Fibroblast of skin of abdomen (primary cell): Measurements from ENCODE around the gene LRRC75A. TPM values are rescaled to one million over a fixed set of nuclear protein-coding genes. Genes with fewer than 3 reads are reported as not detected.
"Not testable (repeated sequence)": the region's sequence is repeated elsewhere in the genome, so short reads cannot be mapped to it uniquely, and the experiment has no call there.

ENCODE experiments used
- DNase-seq: peaks from one replicate; pipeline ENCODE4 v3.0.0-alpha.2; 2013
- polyA plus RNA-seq, 2 experiments: library from polyadenylated mRNA; unstranded; fragments of 120-200 nt; gene quantifications; one replicate each; pipeline ENCODE4 v1.2.1, GENCODE V29; 2013; ENCODE audit not compliant: insufficient read length in 2 of 2

LRRC75A gene, protein sequence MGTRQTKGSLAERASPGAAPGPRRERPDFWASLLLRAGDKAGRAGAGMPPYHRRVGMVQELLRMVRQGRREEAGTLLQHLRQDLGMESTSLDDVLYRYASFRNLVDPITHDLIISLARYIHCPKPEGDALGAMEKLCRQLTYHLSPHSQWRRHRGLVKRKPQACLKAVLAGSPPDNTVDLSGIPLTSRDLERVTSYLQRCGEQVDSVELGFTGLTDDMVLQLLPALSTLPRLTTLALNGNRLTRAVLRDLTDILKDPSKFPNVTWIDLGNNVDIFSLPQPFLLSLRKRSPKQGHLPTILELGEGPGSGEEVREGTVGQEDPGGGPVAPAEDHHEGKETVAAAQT
- polyA plus RNA-seq (2013, experiment 1 of 2; ENCODE audit: insufficient read length) = 0.59 TPM
- polyA plus RNA-seq (2013, experiment 2 of 2; ENCODE audit: insufficient read length) = 0.57 TPM

DNA sequence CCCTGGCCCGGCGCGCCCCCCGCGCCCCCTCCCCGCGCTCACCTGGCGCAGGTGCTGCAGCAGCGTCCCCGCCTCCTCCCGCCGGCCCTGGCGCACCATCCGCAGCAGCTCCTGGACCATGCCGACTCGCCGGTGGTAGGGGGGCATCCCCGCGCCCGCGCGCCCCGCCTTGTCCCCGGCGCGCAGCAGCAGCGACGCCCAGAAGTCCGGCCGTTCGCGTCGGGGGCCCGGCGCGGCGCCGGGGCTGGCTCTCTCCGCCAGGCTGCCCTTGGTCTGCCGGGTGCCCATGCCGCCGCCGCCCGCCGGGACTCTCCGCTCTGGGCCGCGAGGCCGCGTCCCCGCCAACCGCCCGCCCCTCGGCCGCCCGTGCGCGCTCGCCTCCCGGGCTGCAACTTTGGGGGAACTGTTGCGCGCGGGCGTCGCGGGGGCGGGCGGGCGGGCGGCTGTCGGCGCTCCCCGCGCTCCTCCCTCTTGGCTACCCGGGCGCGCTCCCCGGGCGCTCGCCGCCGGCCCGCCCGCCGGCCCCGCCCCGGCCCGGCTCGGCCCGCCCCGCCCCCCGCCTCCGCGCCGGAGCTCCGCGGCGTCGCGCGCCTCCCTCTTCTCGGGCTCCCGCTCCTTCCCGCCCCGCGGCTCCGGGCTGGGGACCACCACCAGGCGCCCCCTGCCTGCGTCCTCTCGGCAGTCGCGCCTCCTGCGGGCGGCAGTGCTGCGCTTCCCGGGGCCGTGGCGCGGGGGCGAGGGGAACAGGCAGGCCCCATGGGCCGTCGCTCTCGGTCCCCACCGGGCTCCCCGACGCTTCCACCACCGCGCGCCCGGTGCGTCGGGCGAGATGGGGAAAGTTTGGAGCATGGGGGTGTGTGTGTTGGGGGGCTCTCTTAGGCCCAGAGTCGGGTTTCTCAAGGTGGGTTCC is at the start of gene LRRC75A:
TSS of gene LRRC75A (minus strand) at position 491 of the 910 bp plus-strand sequence. CDS start at position 288, 203 bp downstream.
- DNase-seq = peak; percentile 47

- no peak for DNase-seq
Observed at GRCh38 chr17:16537130-16537458, 45.1 kb upstream of the LRRC75A start.

DNA sequence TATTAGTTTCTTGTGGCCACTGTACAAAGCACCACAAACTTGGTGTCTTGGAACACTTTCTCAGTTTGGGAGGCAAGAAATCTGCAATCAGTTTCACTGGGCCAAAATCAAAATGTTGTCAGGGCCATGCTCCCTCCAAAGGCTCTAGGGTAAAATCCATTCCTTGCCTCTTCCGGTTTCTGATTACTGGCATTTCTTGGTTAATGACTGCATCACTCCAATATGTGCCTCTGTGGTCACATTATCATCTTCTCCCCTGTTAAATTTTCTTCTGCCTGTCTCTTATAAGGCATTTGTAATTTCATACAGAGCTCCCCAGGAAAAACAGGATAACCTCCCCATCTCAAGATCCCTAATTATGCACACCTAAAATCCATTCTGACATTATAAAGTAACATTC is 42.2 kb upstream of the LRRC75A start:
- DNase-seq = no peak

DNA sequence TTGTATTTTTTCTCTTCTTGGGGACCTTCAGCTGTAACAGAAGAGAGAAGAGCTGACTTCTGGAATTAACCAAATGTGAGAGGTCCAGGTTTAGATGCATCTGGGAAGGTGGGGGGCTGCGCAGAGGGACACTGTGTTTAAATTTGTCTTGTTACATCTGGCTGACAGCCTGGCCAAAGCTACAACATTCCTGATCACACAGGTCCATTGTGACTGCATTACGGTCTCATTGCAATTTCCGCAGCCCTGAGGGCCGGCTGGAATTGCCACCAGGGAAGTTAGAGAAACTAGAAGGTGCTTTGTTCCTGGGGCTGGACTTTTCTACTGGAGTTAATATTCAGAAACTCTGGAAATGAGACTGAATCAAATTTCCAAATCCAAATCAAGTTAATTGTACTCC is 37.9 kb upstream of the LRRC75A start:
- no peak for DNase-seq

- DNase-seq = no peak
Observed at GRCh38 chr17:16527298-16527697, 35.3 kb upstream of the LRRC75A start.

DNA sequence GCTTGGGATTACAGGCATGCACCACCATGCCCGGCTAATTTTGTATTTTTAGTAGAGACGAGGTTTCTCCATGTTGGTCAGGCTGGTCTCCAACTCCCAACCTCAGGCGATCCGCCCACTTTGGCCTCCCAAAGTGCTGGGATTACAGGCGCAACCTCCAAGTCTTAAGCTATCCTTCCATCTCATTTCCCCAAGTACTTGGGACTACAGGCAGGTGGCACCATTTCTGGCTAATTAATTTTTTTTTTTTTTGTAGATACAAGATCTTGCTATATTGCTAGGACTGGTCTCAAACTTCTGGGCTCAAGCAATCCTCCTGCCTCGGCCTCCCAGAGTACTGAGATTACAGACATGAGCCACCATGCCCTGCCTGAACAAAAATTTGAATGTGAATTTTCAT is 33.6 kb upstream of the LRRC75A start:
- not testable (repeated sequence) for DNase-seq

DNA sequence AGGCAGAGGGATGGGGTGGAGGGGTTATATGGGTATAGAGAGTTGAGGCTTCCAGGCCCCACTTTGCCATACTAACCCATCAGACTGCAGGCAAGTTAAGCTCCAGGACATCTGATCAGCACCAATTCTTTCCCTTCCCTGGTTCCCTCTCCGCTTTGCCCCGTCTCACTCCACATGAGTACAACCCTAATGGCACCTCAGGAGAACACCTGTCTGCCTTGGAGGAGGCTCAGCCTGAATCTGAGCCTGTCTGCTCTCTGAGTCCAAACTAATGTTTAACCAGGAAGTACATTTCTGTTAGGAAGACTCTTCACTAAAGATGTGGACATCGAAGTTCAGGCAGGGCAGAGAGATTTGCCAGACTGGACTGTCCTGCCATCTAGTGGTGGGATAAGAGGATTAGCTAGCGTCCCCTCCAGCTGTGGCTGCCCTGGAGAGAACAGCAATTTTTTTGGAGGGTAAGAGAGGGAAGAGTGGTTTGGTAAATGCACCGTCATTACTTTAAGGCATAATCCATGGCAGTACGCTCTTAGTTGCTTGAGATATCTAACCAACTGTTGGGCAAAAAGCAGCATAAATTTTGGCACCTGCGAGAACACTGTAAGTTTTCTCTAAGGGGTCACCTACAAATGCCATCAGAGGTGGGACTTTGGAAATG is 29.2 kb upstream of the LRRC75A start:
- DNase-seq = peak; percentile 87

DNA sequence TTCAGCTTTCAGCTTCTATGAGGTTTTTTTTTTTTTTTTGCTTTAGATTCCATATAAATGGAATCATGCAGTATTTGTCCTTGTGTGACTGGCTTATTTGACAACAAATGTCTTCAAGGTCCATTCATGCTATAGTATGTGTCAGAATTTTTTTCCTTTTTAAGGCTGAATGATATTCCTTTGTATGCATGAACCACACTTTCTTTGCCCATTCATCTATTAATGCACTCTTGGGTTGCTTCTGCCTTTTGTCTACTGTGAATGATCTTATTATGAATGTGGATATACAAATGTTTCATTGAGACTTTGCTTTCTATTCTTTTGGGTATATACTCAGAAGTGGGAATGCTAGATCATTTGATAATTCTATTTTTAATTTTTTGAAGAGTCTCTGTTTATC is 27.0 kb upstream of the LRRC75A start:
- no peak for DNase-seq

DNA sequence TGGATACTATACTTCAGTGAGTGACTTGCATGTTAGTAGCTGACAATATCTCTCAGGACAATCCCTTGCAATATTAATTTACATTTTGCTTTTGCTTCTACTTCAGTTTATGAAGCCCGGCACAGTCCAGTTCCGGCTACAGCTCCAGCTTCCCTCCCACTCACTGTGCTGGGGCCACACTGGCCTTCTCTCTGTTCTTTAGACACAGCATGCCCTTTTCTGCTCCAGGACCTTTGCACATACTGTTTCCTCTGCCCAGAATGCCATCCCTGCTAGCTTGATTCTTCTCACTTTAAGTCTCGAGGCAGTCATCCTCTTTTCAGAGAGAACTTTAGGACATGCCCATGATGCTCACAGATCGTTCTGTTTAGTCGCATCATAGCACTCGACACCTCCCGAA is 25.5 kb upstream of the LRRC75A start:
- DNase-seq = no peak

DNA sequence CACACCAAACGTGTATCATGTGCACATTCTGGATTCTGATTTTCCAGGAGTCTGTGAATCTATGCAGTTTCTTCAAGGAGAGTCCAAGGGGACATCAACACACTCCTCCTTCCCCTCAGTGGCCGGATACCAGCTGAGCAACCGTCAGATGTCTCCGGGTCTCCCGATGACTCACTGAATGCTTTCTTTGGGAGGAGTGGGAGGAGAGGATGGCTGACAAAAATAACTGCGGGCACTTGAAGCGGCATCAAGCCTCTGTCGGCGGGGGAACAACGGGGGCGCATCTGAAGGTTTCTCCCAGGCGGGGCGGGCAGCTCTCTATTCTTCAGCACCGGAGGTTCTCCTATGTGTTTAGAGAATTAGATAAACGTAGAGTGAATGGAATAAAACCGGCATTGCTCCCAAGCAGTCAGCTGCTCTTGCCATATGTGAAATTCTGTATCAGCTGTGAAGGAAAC is 24.6 kb upstream of the LRRC75A start:
- peak; percentile 68 for DNase-seq

DNA sequence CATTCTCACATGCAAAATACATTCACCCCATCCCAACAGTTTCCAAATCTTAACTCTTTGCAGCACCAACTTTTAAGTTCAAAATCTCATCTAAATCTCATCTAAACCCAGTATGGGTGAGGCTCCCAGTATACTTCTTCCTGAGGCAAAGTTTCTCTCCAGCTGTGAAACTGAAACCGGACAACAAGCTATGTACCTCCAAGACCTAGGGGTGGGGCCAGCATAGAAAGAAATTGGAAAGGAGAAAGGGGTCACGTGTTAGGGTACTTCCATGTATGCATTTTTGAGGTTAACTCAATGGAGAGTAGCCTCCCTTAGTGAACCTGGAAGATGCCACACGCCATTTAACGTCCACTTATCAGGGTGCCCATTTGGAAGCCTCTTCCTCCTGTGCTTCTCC is 23.9 kb upstream of the LRRC75A start:
- DNase-seq = no peak

DNA sequence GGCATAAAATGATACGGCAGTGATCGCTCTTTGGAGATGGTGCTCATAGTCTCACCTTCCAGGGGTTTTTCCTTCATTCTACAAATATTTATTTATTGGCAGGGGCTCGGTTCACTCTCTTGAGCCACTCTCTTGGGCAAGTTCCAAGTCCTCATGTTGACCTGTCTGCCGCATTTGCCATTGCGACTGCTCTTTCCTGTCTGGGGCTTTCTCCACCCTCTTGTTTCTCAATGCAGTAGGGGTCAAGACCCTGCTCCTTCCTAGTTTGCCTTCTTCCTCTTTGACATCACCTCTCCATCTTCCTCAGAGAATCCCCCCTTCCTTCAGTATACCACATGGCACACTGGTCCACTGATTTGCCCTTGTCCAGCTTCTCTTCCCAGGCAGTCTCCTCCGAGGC is 21.9 kb upstream of the LRRC75A start:
- DNase-seq = no peak

GRCh38 chr17:16512011-16512410 is 20.0 kb upstream of the LRRC75A start:
- DNase-seq = no peak

GRCh38 chr17:16511593-16511992 is 19.6 kb upstream of the LRRC75A start:
- DNase-seq = no peak

DNA sequence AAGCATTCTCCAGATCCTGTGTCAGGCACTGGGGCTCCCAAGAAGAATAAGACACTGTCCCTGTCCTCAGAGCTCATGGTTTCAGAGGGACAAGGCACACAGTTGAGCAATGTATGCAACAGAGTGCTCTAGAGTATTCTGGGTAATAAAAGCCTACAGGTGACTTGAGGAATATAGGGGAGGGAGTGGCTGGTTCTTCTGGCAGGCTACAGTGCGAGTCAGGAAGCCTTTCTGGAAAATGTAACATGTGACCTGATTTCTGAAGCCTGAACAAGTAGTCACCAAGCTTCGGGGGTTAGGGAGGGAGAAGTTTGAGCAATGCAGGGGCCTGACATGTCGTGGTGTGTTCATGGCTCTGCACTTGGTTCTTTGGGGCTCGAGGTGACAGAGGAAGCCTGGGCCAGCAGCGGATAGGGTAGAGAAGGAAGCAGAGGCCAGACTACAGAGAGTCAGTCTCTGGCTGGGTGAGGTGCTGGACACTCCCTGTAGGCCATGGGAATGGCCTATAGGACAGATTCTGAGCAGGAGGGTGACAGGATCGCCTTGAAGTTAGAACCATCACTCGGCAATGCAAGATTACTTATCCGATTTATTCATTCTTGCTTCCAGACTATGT is 16.0 kb upstream of the LRRC75A start:
- DNase-seq = no peak

DNA sequence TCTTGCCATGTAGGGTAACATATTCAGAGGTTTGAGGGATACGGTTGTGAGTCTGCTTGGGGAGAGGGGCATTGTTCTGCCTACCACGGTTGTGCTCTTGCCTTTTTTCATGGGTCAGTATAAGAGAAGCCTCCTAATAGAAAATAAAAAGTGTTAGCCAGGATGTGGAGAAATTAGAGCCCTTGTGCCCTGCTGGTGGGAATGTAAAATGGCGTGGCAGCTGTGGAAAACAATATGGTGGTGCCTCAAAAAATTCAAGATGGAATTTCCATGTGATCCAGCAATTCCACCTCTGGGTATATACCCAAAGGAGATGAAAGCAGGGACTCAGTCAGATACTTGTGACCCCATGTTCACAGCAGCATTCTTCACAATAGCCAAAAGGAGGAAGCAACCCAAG is 14.2 kb upstream of the LRRC75A start:
- no peak for DNase-seq

DNA sequence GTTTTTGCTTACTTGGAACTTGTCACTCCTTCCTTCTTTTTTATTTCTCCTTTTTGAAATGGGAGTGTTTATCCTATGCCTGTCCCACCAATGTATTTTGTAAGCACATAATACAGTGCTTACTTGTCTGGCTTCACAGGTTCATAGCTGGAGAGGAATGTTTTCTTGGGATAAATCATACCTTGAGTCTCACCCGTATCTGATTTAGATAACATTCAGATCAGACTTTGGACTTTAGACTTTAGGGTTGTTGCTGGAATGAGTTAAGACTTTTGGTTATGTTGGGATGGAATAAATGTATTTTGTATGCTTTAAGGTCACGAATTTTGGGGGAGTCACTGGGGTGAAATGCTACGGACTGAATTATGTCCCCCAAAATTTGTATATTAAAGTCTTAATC is 13.0 kb upstream of the LRRC75A start:
- DNase-seq = no peak

DNA sequence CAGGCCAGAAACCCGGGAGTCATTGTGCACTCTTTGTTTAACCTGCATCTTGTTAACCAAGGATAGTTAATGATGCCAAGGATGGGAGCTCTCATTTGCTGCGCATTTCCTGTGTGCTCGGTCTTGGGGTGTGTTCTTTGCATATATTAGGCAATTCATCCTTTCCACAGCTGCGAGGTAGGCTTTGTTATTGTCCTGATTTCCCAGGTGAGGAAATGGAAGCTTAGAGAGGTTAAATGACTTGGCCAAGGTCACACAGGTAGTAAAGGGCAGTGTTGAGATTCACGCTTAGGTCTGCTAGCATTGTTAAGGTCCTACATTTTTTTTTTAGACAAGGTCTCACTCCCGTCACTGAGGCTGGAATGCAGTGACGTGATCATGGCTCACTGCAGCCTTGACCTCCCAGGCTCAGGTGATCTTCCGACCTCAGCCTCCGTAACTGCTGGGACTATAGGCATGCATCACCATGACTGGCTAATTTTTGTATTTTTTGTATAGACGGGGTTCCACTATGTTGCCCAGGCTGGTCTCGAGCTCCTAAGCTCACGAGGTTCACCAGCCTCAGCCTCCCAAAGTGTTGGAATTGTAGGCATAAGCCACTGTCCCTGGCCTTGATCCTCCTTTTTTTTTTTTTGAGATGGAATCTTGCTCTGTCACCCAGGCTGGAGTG is 5.0 kb upstream of the LRRC75A start:
- DNase-seq = no peak

- DNase-seq = no peak
Observed at GRCh38 chr17:16495980-16496819, 4.2 kb upstream of the LRRC75A start.

DNA sequence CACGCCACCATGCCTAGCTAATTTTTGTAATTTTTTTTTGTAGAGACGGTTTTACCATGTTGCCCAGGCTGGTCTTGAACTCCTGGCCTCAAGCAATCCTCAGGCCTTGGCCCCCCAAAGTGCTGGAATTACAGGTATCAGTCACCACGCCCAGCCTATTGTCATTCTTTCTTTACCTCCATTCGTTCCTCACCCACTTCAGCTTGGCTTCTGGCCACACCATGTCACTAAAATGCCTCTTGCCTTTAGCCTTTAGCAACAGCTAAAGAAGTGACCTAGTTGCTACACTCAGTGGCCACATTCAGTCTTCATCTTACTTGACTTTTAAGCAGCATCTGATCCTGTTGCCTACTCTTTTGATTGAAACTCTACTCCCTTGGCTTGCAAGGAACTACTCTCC is 3.6 kb upstream of the LRRC75A start:
- no peak for DNase-seq

GRCh38 chr17:16494059-16494458 is 2.1 kb upstream of the LRRC75A start:
- no peak for DNase-seq
